Measurements from ENCODE around the gene NCAM1.

GRCh38 chr11:113112307-113112706 is 151.1 kb downstream of the NCAM1 start:
- TF ChIP-seq CTCF (IDR thresholded peaks at IDR 0.05; ENCODE audit: low read depth, low read length) (no peak), EZH2phosphoT487 (IDR thresholded peaks at IDR 0.05; ENCODE audit: low read depth) (no peak)
